HG03045 (cell line): ENCODE measurements around the gene VWDE.
A peak's percentile ranks its signal among the peaks of the same experiment; 100 is the strongest.

Experiments used
- ATAC-seq: cut with Tn5 transposase; IDR thresholded peaks from one replicate; pipeline ENCODE4 v1.9.1; 2021; ENCODE audit warnings: mild to moderate bottlenecking, moderate library complexity; ENCODE audit not compliant: unreplicated experiment

VWDE gene

GRCh38 chr7:12337095-12337494, 66.6 kb downstream of the VWDE start:
- no peak for ATAC-seq

- no peak for ATAC-seq
Measured at GRCh38 chr7:12328888-12329770, 74.5 kb downstream of the VWDE start.

- ATAC-seq: no peak
Measured at GRCh38 chr7:12327922-12328321, 75.7 kb downstream of the VWDE start.

GRCh38 chr7:12325646-12326045, 78.0 kb downstream of the VWDE start:
- ATAC-seq: no peak

- no peak for ATAC-seq
Measured at GRCh38 chr7:12323415-12323814, 80.2 kb downstream of the VWDE start.

- peak; percentile 54 for ATAC-seq
Measured at GRCh38 chr7:12322903-12323300, 80.8 kb downstream of the VWDE start.

- no peak for ATAC-seq
Measured at GRCh38 chr7:12322284-12322902, 81.3 kb downstream of the VWDE start.

- ATAC-seq: no peak
Measured at GRCh38 chr7:12320987-12321647, 82.5 kb downstream of the VWDE start.

- ATAC-seq: no peak
Measured at GRCh38 chr7:12320241-12320986, 83.3 kb downstream of the VWDE start.

GRCh38 chr7:12317675-12318074, 86.0 kb downstream of the VWDE start:
- ATAC-seq: no peak

- ATAC-seq: no peak
Measured at GRCh38 chr7:12316925-12317324, 86.7 kb downstream of the VWDE start.

GRCh38 chr7:12315049-12315448, 88.6 kb downstream of the VWDE start:
- ATAC-seq: no peak

- ATAC-seq: no peak
Measured at GRCh38 chr7:12314199-12314598, 89.5 kb downstream of the VWDE start.

- ATAC-seq: no peak
Measured at GRCh38 chr7:12305502-12305901, 98.2 kb downstream of the VWDE start.

GRCh38 chr7:12303495-12303894, 100.2 kb downstream of the VWDE start:
- no peak for ATAC-seq

- no peak for ATAC-seq
Measured at GRCh38 chr7:12303062-12303461, 100.6 kb downstream of the VWDE start.

- ATAC-seq: no peak
Measured at GRCh38 chr7:12300415-12300814, 103.2 kb downstream of the VWDE start.

- no peak for ATAC-seq
Measured at GRCh38 chr7:12299367-12299766, 104.3 kb downstream of the VWDE start.

- ATAC-seq: no peak
Measured at GRCh38 chr7:12297283-12298108, 106.2 kb downstream of the VWDE start.

GRCh38 chr7:12296051-12296570, 107.6 kb downstream of the VWDE start:
- no peak for ATAC-seq
